Measurements from ENCODE around the gene ERFE.

- TF ChIP-seq ESRRA (CRISPR knock-in tag; IDR thresholded peaks at IDR 0.05; ENCODE audit: borderline replicate concordance) (no peak), CTCF (IDR thresholded peaks at IDR 0.05) (no peak), JUN (CRISPR knock-in tag; IDR thresholded peaks at IDR 0.05) (no peak)
Measured at GRCh38 chr2:238167761-238168160, 9.0 kb downstream of the ERFE start.

Measured in WTC11 (cell line).